Fibroblast of villous mesenchyme (primary cell): ENCODE measurements around the gene LTB. TPM values are rescaled to one million over a fixed set of nuclear protein-coding genes. Genes with fewer than 3 reads are reported as not detected.

Experiments
- DNase-seq: peaks from one replicate; pipeline ENCODE4 v3.0.0-alpha.2; 2010; ENCODE audit warnings: low read depth
- H3K4me3 ChIP-seq: 2 replicates; pipeline ENCODE4 v1.5.1; 2011; ENCODE audit warnings: low read depth, mild to moderate bottlenecking, low read length
- small RNA-seq: library from RNA; depleted of rRNA; stranded (forward); fragments of <200 nt; gene quantifications from one replicate; pipeline ENCODE3, GENCODE V24; 2012
- total RNA-seq: library from RNA; depleted of rRNA; stranded (reverse); fragments of >200 nt; gene quantifications from 2 replicates; pipeline ENCODE4 v1.2.3, GENCODE V29; 2012
- TF ChIP-seq, protein P1 (sequence below): IDR thresholded peaks from 2 replicates; pipeline ENCODE4 v1.5.1; 2012; ENCODE audit warnings: low read depth, mild to moderate bottlenecking, low read length; ENCODE audit not compliant: insufficient read depth

LTB gene
- total RNA-seq, 1 donor = not detected

DNA sequence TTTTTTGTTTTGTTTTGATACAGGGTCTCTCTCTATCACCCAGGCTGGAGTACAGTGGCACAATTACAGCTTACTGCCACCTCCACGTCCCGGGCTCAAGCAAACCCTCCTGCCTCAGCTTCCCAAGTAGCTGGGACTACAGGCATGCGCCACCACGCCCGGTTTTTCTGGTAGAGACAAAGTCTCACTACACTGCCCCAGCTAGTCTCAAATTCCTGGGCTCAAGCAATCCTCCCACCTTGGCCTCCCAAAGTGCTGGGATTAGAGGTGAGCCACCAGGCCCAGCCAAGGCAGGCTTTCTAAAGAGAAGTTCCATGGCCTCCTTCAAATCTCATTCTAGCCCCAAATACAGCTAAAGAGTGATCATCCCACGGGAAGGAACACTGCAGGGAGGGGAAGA, 48.2 kb downstream of the LTB start:
- H3K4me3 ChIP-seq = no peak overlapping the region
- no peak for DNase-seq
- TF ChIP-seq, protein P1, sequence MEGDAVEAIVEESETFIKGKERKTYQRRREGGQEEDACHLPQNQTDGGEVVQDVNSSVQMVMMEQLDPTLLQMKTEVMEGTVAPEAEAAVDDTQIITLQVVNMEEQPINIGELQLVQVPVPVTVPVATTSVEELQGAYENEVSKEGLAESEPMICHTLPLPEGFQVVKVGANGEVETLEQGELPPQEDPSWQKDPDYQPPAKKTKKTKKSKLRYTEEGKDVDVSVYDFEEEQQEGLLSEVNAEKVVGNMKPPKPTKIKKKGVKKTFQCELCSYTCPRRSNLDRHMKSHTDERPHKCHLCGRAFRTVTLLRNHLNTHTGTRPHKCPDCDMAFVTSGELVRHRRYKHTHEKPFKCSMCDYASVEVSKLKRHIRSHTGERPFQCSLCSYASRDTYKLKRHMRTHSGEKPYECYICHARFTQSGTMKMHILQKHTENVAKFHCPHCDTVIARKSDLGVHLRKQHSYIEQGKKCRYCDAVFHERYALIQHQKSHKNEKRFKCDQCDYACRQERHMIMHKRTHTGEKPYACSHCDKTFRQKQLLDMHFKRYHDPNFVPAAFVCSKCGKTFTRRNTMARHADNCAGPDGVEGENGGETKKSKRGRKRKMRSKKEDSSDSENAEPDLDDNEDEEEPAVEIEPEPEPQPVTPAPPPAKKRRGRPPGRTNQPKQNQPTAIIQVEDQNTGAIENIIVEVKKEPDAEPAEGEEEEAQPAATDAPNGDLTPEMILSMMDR = no peak

DNA sequence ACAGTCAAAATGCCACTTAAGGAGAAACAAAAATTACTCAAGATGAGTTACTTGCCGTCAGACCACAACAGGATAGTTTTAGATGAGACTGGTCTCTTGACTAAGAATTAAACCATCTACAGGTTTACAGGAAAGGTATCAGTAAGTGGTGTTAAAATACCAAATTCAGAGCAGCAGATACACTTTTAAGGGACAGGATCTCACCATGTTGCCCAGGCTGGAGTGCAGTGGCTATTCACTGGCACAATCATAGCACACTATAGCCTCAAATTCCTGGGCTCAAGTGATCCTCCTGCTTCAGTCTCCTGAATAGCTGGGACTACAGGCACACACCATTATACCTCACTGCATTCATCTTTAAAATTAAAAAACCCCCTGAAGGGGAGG, 48.8 kb downstream of the LTB start:
- TF ChIP-seq, protein P1 = no peak
- H3K4me3 ChIP-seq = no peak overlapping the region
- no peak for DNase-seq

DNA sequence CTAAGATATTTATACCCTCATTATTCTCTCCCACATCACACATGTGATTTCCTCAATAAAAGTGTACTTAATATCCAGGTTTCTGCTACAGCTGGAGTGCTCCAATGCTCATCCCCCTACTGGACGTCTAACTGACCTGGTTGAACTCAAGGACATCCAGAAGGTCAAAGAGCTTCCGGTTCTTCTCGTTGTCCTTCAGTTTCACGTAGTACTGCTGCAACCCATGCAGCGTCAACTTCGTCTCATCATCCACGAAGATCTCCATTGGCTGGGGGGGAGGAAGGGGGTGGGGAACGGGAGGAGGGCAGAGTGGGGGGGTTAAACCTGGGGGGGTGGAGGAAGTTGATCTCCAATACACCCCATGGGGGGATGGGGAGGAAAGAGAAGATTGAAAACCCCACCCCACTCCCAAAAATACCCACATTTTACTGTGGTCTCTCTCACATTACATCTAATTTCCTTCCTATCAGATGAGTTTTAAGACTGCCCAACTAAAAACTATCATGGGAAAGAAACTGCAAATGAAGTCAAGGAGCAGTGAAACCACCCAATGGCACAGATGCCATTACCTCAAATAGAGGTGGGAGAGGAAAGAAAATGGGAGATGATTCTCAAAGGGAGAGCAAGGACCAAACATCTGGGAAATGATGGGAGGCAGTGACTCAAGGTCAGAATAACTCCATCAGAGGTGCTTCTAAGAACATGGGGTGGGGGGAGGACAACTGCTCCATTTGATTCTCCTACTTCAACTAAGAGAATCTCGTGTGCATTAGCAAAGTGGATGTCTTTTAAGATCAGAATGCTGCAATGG, 49.4 kb downstream of the LTB start:
- DNase-seq = no peak
- TF ChIP-seq, protein P1 = no peak
- H3K4me3 ChIP-seq = no peak overlapping the region

DNA sequence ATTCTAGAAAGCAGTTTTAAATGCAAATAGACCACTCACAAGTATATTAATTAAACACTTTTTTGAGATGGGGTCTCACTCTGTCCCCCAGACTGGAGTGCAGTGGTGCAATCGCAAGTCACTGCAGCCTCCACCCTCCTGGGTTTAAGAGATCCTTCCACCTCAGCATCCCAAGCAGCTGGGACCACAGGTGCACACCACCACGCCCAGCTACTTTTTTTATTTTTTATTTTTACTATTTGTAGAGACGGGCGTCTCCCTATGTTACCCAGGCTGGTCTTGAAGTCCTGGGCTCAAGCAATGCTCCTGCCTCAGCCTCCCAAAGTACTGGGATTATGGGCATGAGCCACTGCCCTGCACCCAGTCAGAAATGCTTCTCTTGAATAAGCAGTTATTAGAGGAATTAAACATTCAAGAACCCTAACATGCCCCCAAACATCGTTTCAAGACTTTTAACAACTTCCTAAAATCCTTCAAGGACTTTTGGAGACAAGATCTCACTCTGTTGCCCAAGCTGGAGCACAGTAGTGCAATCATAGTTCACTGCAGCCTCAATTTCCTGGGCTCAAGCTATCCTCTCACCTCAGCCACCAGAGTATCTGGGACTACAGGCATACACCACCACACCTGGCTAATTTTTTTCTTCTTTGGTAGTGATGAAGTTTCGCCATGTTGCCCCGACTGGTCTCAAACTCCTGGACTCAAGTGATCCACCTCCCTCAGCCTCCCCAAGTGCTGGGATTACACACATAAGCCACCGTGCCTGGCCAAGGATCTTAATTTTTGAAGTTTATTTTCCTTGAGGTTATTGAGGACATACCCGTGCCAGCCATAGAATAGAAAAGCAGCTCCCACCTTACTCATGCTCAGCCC, 50.2 kb downstream of the LTB start:
- no peak for DNase-seq
- TF ChIP-seq, protein P1 = no peak
- no peak overlapping the region for H3K4me3 ChIP-seq

DNA sequence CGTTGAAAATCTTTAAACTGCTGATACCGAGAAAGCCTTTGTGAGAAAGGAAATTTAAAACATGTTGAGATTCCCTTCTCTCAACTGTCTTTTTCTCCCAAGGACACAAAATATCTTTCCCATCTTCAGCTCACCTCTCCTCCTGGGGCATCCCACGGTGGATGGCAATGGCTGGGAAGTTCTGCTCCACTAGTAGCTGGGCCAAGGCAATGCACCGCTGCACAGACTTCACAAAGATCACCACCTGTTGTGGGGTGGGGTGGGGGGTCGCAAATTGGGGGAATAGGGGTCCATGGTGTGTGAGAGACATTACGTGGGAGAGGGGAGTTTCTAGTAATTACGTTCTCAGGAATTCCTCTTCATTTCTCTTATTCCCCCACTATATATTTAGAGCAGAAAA, 51.1 kb downstream of the LTB start:
- no peak for DNase-seq

DNA sequence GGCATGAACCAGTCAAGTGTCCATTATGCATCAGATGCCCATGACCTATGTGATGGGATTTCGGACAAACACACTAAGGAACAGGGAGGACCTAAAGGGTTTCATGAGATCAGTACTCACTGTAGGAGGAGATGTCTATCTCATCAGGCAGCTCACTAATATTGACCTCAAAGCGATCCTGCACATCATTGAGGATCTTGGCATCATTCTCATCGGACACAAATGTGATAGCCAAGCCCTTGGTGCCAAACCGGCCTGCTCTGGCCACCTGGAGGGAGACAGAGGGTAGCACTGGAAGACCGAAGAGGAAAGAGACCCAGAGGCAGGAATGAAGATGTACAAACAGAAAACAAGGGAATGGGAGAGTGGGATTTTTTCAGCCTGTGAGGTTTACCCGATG, 51.6 kb downstream of the LTB start:
- TF ChIP-seq, protein P1 = no peak
- no peak overlapping the region for H3K4me3 ChIP-seq
- DNase-seq = no peak

More for the DNA sequence above, 51.1 kb downstream of the LTB start:
- no peak overlapping the region for H3K4me3 ChIP-seq
- TF ChIP-seq, protein P1 = no peak

Small RNAs within 50 kb of the gene (small RNA-seq; reads per million reads assigned to genes)
- 136 reads per million, percentile 97 among the genes with 10 or more reads in this experiment for gene SNORA38
- gene SNORD117 = 606 reads per million, percentile 99 among the genes with 10 or more reads in this experiment
- gene SNORD84 = not detected
- gene UQCRHP1 = not detected

Other genes with a start within 250 kb of the LTB start
- 475 and 661 TPM in 2 replicates for gene HLA-B, start 225.2 kb downstream of the LTB start, total RNA-seq
- gene MICA, start 178.8 kb downstream of the LTB start, total RNA-seq = 45.3 and 54.8 TPM in 2 replicates
- gene MICB, start 84.3 kb downstream of the LTB start, total RNA-seq = 15.5 and 30.7 TPM in 2 replicates
- gene MCCD1, start 53.5 kb downstream of the LTB start, total RNA-seq = not detected in 2 replicates
- gene DDX39B, start 40.4 kb downstream of the LTB start, total RNA-seq = 407 and 463 TPM in 2 replicates
- gene ATP6V1G2, start 35.8 kb downstream of the LTB start, total RNA-seq = 1.3 and 3.0 TPM in 2 replicates
- 12.5 and 20.3 TPM in 2 replicates for gene NFKBIL1, start 34.8 kb downstream of the LTB start, total RNA-seq
- not detected in 2 replicates for gene LTA, start 10.1 kb downstream of the LTB start, total RNA-seq
- under 0.01 TPM in 2 replicates for gene TNF, start 6.9 kb downstream of the LTB start, total RNA-seq
- not detected in 2 replicates for gene LST1, start 3.9 kb upstream of the LTB start, total RNA-seq
- not detected in 2 replicates for gene NCR3, start 10.6 kb upstream of the LTB start, total RNA-seq
- not detected in 2 replicates for gene AIF1, start 32.8 kb upstream of the LTB start, total RNA-seq
- gene PRRC2A, start 38.3 kb upstream of the LTB start, total RNA-seq = 75.4 and 84.2 TPM in 2 replicates
- 123 and 166 TPM in 2 replicates for gene BAG6, start 70.2 kb upstream of the LTB start, total RNA-seq
- gene APOM, start 73.5 kb upstream of the LTB start, total RNA-seq = 0.43 and 0.97 TPM in 2 replicates
- 20.7 and 21.9 TPM in 2 replicates for gene C6orf47, start 78.4 kb upstream of the LTB start, total RNA-seq
- gene GPANK1, start 82.6 kb upstream of the LTB start, total RNA-seq = 16.1 and 20.7 TPM in 2 replicates
- 136 and 144 TPM in 2 replicates for gene CSNK2B, start 83.7 kb upstream of the LTB start, total RNA-seq
- 3.2 and 3.9 TPM in 2 replicates for gene LY6G5B, start 87.6 kb upstream of the LTB start, total RNA-seq
- 0.43 and 0.64 TPM in 2 replicates for gene LY6G5C, start 98.6 kb upstream of the LTB start, total RNA-seq
- 43.2 and 76.0 TPM in 2 replicates for gene ABHD16A, start 120.9 kb upstream of the LTB start, total RNA-seq
- not detected in 2 replicates for gene LY6G6F, start 124.4 kb upstream of the LTB start, total RNA-seq
- gene LY6G6D, start 132.9 kb upstream of the LTB start, total RNA-seq = not detected in 2 replicates
- gene LY6G6C, start 139.3 kb upstream of the LTB start, total RNA-seq = not detected in 2 replicates
- gene MPIG6B, start 140.9 kb upstream of the LTB start, total RNA-seq = not detected in 2 replicates
- gene DDAH2, start 146.9 kb upstream of the LTB start, total RNA-seq = 60.5 and 68.0 TPM in 2 replicates
- gene CLIC1, start 154.1 kb upstream of the LTB start, total RNA-seq = 586 and 701 TPM in 2 replicates
- gene MSH5, start 157.6 kb upstream of the LTB start, total RNA-seq = 9.5 and 13.9 TPM in 2 replicates
- gene SAPCD1, start 180.2 kb upstream of the LTB start, total RNA-seq = 0.43 and 1.3 TPM in 2 replicates
- gene VWA7, start 194.9 kb upstream of the LTB start, total RNA-seq = under 0.01 TPM in 2 replicates
- 60.0 and 73.1 TPM in 2 replicates for gene VARS1, start 213.3 kb upstream of the LTB start, total RNA-seq
- 21.6 and 23.7 TPM in 2 replicates for gene LSM2, start 224.5 kb upstream of the LTB start, total RNA-seq
- gene HSPA1L, start 232.9 kb upstream of the LTB start, total RNA-seq = 0.86 and 0.97 TPM in 2 replicates
- gene HSPA1A, start 233.1 kb upstream of the LTB start, total RNA-seq = 77.0 and 132 TPM in 2 replicates
- gene HSPA1B, start 245.3 kb upstream of the LTB start, total RNA-seq = 84.4 and 148 TPM in 2 replicates